ENCODE data around the gene PRUNE2. TPM values are rescaled to one million over a fixed set of nuclear protein-coding genes. Genes with fewer than 3 reads are reported as not detected.

The PRUNE2 gene
- total RNA-seq, 2 experiments from 2014 or later, result 0.38 to 0.44 TPM

- Histone ChIP-seq H3K36me3 (ENCODE audit: insufficient read depth, low read length) (no peaks in the 10 kb centered on the region), H3K27ac (ENCODE audit: low read depth, low read length, poor library complexity, severe bottlenecking) (no peak overlapping the region), H3K4me2 (ENCODE audit: low read length) (no peak overlapping the region), H2AFZ (ENCODE audit: low read length) (peak overlapping the region; percentile 12; the same call in 1 of the 2 replicates), H4K20me1 (ENCODE audit: insufficient read depth, low read length) (no peaks in the 10 kb centered on the region), H3K9me3 (ENCODE audit: low read length) (no peaks in the 10 kb centered on the region), H3K9me2 (ENCODE audit: insufficient read depth, low read length) (no peaks in the 10 kb centered on the region), H3K79me2 (ENCODE audit: insufficient read depth, low read depth, low read length) (no peaks in the 10 kb centered on the region), H3K4me3 (ENCODE audit: low read depth, low read length, poor library complexity, severe bottlenecking) (no peak overlapping the region), H3K4me1 (ENCODE audit: insufficient read depth, low read length, poor library complexity, severe bottlenecking) (peaks cover 50% of the 10 kb centered on the region)
- TF ChIP-seq EZH2phosphoT487 (IDR thresholded peaks at IDR 0.05; ENCODE audit: borderline replicate concordance, low read depth, low read length) (no peak), CTCF (conservative IDR thresholded peaks at IDR 0.05; ENCODE audit: low read length) (no peak)
- POLR2A ChIA-PET, result interaction anchor here (0.6 to 1.3 kb wide), 11 partner anchors 10 to 226 kb away, joined by 3 to 6 read pairs (median 4); no protein-coding TSS in a partner anchor
- CTCF ChIA-PET (ENCODE audit: unreplicated experiment), result no interaction called here
- BruUV-seq (replicated peaks), result no TSS peak
- intact Hi-C loops (cut with micrococcal nuclease; ENCODE audit: unreplicated experiment), result loop anchor here (5.0 kb wide), 1 partner anchor 52 kb away; no protein-coding TSS in a partner anchor
- DNase-seq (ENCODE audit: low spot score), result no peak
Observed at GRCh38 chr9:76629205-76629990, 276.5 kb downstream of the PRUNE2 start.

GRCh38 chr9:76628155-76628554 lies 277.8 kb downstream of the PRUNE2 start:
- no peak overlapping the region for H3K27ac ChIP-seq (ENCODE audit: low read depth, low read length, poor library complexity, severe bottlenecking)
- H3K4me2 ChIP-seq (ENCODE audit: low read length), result no peak overlapping the region
- DNase-seq (ENCODE audit: low spot score), result no peak
- no peak overlapping the region for H3K4me3 ChIP-seq (ENCODE audit: low read depth, low read length, poor library complexity, severe bottlenecking)
- no peaks in the 10 kb centered on the region for H3K79me2 ChIP-seq (ENCODE audit: insufficient read depth, low read depth, low read length)
- no peaks in the 10 kb centered on the region for H3K36me3 ChIP-seq (ENCODE audit: insufficient read depth, low read length)
- TF ChIP-seq CTCF (conservative IDR thresholded peaks at IDR 0.05; ENCODE audit: low read length) (no peak), EZH2phosphoT487 (IDR thresholded peaks at IDR 0.05; ENCODE audit: borderline replicate concordance, low read depth, low read length) (no peak)
- H2AFZ ChIP-seq (ENCODE audit: low read length), result no peak overlapping the region; the same call in 1 of the 2 replicates
- intact Hi-C loops (cut with micrococcal nuclease; ENCODE audit: unreplicated experiment), result loop anchor here (5.0 kb wide), 1 partner anchor 51 kb away; no protein-coding TSS in a partner anchor
- BruUV-seq (replicated peaks), result no TSS peak
- CTCF ChIA-PET (ENCODE audit: unreplicated experiment), result interaction anchor here (0.5 to 1.7 kb wide), 4 partner anchors 16 to 297 kb away, joined by 3 read pairs; no protein-coding TSS in a partner anchor
- H4K20me1 ChIP-seq (ENCODE audit: insufficient read depth, low read length), result no peaks in the 10 kb centered on the region
- no peaks in the 10 kb centered on the region for H3K9me3 ChIP-seq (ENCODE audit: low read length)
- no peaks in the 10 kb centered on the region for H3K9me2 ChIP-seq (ENCODE audit: insufficient read depth, low read length)
- H3K4me1 ChIP-seq (ENCODE audit: insufficient read depth, low read length, poor library complexity, severe bottlenecking), result peaks cover 45% of the 10 kb centered on the region
- POLR2A ChIA-PET, result interaction anchor here (0.6 to 1.5 kb wide), 11 partner anchors 14 to 266 kb away, joined by 3 to 6 read pairs (median 3); no protein-coding TSS in a partner anchor

All from OCI-LY7 (cell line).